HL-60 (cell line): Measurements from ENCODE around the gene HES4.

Source experiments
- GABPA ChIP-seq: IDR thresholded peaks from 2 replicates; pipeline ENCODE4 v1.6.1; 2012; ENCODE audit warnings: low read depth
- POLR2AphosphoS5 ChIP-seq: IDR thresholded peaks from 2 replicates; pipeline ENCODE4 v1.6.1; 2012; ENCODE audit warnings: low read depth
- TF ChIP-seq, protein P1 (sequence below): IDR thresholded peaks from one replicate; pipeline ENCODE4 v1.5.1; 2011; ENCODE audit warnings: low read length, control low read depth, inconsistent platforms; ENCODE audit not compliant: insufficient read depth
- TF ChIP-seq, protein P2 (sequence below): IDR thresholded peaks from 2 replicates; pipeline ENCODE4 v1.6.1; 2012; ENCODE audit warnings: low read depth; ENCODE audit not compliant: insufficient replicate concordance

DNA sequence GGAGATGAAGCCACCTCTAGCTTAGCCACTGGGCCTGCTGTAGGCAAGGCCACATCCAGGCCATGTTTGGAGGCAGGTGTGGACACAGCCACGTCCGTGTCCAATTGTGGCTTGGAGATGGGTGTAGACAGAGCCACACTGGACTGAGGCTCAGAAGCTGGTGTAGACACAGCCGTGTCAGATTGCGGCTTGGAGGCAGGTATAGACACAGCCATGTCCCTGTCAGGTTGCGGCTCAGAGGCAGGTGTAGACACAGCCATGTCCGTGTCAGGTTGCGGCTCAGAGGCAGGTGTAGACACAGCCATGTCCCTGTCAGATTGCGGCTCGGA is 20.2 kb downstream of the HES4 start:
- TF ChIP-seq, protein P1, sequence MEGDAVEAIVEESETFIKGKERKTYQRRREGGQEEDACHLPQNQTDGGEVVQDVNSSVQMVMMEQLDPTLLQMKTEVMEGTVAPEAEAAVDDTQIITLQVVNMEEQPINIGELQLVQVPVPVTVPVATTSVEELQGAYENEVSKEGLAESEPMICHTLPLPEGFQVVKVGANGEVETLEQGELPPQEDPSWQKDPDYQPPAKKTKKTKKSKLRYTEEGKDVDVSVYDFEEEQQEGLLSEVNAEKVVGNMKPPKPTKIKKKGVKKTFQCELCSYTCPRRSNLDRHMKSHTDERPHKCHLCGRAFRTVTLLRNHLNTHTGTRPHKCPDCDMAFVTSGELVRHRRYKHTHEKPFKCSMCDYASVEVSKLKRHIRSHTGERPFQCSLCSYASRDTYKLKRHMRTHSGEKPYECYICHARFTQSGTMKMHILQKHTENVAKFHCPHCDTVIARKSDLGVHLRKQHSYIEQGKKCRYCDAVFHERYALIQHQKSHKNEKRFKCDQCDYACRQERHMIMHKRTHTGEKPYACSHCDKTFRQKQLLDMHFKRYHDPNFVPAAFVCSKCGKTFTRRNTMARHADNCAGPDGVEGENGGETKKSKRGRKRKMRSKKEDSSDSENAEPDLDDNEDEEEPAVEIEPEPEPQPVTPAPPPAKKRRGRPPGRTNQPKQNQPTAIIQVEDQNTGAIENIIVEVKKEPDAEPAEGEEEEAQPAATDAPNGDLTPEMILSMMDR = no peak
- TF ChIP-seq POLR2AphosphoS5 (no peak), GABPA (no peak)
- TF ChIP-seq, protein P2, sequence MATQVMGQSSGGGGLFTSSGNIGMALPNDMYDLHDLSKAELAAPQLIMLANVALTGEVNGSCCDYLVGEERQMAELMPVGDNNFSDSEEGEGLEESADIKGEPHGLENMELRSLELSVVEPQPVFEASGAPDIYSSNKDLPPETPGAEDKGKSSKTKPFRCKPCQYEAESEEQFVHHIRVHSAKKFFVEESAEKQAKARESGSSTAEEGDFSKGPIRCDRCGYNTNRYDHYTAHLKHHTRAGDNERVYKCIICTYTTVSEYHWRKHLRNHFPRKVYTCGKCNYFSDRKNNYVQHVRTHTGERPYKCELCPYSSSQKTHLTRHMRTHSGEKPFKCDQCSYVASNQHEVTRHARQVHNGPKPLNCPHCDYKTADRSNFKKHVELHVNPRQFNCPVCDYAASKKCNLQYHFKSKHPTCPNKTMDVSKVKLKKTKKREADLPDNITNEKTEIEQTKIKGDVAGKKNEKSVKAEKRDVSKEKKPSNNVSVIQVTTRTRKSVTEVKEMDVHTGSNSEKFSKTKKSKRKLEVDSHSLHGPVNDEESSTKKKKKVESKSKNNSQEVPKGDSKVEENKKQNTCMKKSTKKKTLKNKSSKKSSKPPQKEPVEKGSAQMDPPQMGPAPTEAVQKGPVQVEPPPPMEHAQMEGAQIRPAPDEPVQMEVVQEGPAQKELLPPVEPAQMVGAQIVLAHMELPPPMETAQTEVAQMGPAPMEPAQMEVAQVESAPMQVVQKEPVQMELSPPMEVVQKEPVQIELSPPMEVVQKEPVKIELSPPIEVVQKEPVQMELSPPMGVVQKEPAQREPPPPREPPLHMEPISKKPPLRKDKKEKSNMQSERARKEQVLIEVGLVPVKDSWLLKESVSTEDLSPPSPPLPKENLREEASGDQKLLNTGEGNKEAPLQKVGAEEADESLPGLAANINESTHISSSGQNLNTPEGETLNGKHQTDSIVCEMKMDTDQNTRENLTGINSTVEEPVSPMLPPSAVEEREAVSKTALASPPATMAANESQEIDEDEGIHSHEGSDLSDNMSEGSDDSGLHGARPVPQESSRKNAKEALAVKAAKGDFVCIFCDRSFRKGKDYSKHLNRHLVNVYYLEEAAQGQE = no peak
